Astrocyte of the spinal cord (primary cell): ENCODE data around the gene PHLDB3.
"Not testable (repeated sequence)": the region's sequence is repeated elsewhere in the genome, so short reads cannot be mapped to it uniquely, and the experiment has no call there.

Experiments used
- DNase-seq: peaks from one replicate; pipeline ENCODE4 v3.0.0; 2011; ENCODE audit warnings: low read depth, low spot score
- H3K4me3 ChIP-seq: 2 replicates; pipeline ENCODE4 v1.5.1; 2011; ENCODE audit warnings: low read depth, mild to moderate bottlenecking, low read length, moderate library complexity
- in situ Hi-C: cut with HindIII; loops from 2 replicates; pipeline ENCODE4 v1.10.0; 2017; ENCODE audit warnings: low sequenced_read_pairs
- TF ChIP-seq, protein P1 (sequence below): IDR thresholded peaks from 2 replicates; pipeline ENCODE4 v1.5.1; 2012; ENCODE audit warnings: low read depth, mild to moderate bottlenecking, low read length, inconsistent platforms

Gene PHLDB3

GRCh38 chr19:43504426-43505185 lies at the start of gene PHLDB3:
TSS of gene PHLDB3 (minus strand) at chr19:43504746. CDS start at chr19:43504118, 628 bp downstream.
- H3K4me3 ChIP-seq, result peak within 1 kb of the TSS; percentile 78
- DNase-seq, result no peak
- TF ChIP-seq, protein P1, sequence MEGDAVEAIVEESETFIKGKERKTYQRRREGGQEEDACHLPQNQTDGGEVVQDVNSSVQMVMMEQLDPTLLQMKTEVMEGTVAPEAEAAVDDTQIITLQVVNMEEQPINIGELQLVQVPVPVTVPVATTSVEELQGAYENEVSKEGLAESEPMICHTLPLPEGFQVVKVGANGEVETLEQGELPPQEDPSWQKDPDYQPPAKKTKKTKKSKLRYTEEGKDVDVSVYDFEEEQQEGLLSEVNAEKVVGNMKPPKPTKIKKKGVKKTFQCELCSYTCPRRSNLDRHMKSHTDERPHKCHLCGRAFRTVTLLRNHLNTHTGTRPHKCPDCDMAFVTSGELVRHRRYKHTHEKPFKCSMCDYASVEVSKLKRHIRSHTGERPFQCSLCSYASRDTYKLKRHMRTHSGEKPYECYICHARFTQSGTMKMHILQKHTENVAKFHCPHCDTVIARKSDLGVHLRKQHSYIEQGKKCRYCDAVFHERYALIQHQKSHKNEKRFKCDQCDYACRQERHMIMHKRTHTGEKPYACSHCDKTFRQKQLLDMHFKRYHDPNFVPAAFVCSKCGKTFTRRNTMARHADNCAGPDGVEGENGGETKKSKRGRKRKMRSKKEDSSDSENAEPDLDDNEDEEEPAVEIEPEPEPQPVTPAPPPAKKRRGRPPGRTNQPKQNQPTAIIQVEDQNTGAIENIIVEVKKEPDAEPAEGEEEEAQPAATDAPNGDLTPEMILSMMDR, result no peak
- in situ Hi-C loops, result no loop called here

DNA sequence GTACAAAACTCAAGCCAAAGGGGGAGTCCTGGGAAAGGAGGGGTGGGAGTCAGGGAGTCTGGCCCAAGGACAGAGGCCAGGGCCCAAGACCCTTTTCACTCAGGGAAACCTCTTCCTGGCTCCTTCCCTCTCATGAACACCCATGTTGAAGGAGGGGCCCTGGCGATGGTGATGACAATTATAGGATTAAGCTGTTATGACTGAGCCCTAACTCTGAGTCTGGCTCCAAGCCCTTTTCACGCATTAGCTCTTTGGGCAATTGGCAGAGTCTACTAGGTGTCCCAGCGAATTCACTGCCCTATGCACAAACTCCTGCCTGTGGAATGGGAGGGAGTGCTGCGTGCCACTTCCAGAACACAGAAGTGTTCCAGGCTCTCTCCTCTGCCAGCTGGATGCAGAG lies 49.1 kb upstream of the PHLDB3 start:
- TF ChIP-seq, protein P1, result no peak
- no peak overlapping the region for H3K4me3 ChIP-seq
- DNase-seq, result no peak
- in situ Hi-C loops, result no loop called here

DNA sequence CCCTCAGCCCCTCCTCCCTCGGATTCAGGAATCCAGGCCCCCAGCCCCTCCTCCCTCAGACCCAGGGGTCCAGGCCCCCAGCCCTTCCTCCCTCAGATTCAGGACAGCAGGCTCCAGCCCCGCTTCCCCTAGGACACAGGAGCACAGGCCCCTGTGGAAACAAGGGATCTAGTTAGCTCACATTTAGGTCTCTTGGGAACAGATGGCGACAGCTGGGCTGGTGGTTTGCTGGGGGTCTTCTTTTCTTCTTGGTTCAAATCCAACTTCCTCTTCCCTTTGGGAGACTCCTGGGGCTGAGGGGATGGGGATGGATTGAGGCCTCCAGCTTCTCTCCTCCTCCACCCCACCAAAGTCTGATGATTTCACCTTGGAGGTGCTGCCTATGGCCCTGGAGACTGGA lies 48.1 kb upstream of the PHLDB3 start:
- H3K4me3 ChIP-seq, result no peak overlapping the region

DNA sequence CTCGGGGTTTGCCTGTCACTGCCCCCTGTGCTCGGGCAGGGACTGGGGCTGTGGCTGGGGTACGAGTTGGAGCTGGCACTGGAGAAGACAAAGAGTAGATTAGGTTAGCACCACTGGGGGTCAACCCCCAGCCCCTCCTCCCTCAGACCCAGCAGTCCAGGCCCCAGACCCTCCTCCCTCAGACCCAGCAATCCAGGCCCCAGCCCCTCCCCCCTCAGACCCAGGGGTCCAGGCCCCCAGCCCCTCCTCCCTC lies 47.6 kb upstream of the PHLDB3 start:
- H3K4me3 ChIP-seq, result no peak overlapping the region
- TF ChIP-seq, protein P1, result no peak
- in situ Hi-C loops, result no loop called here
- DNase-seq, result no peak

More for the DNA sequence above, 48.1 kb upstream of the PHLDB3 start:
- TF ChIP-seq, protein P1, result no peak
- no peak for DNase-seq
- in situ Hi-C loops, result no loop called here

DNA sequence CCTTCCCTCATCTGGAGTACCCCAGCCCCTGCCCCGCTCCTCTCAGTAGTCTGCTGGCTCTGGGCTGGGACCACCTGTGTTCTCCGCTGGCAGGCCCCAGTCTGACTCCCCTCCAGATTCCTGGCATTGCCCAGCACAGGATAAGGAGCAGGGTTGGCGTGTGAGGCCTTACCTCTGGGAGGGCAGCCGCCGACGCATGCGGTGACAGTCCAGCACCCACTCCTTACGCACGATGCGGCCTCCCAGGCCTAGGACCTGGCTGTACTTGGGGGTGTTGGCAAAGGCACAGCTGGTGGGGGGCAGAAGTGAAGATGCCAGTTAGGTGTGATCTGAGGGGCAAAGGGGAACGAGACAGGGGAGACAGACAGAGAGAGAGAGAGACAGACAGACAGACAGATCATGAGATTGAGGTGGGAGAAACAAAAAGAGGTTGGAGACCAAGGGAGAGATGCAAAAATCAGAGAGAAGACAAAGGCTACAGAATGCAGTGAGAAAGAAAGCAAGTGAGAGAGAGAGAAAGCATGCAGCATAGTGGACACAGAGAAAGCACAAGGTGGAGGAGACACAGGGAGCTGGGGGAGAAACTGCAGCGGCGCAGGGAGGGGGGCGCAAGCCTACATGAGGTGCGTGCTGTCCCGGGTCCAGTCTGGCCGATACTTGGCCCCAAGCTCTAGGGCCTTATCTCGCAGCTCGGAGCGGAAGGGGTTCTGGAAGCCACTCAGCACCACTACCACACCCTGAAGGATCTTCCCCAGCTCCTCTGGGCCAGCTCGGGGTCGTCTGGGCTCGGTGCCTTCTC lies 47.1 kb upstream of the PHLDB3 start:
- DNase-seq, result no peak
- no peak overlapping the region for H3K4me3 ChIP-seq
- in situ Hi-C loops, result no loop called here
- TF ChIP-seq, protein P1, result no peak

GRCh38 chr19:43548706-43549105 lies 44.2 kb upstream of the PHLDB3 start:
- no peak overlapping the region for H3K4me3 ChIP-seq
- no peak for DNase-seq
- TF ChIP-seq, protein P1, result no peak
- in situ Hi-C loops, result no loop called here

- DNase-seq, in situ Hi-C loops, H3K4me3 ChIP-seq: not testable (repeated sequence)
These were observed 43.4 kb upstream of the PHLDB3 start for GRCh38 chr19:43547926-43548325.
